Mesenteric fat pad (tissue), 1 donor: ENCODE data around the gene FLRT1. TPM values are rescaled to one million over a fixed set of nuclear protein-coding genes. Genes with fewer than 3 reads are reported as not detected.

ENCODE experiments used
- DNase-seq: peaks from one replicate; pipeline ENCODE4 v3.0.0-alpha.2; 2020; ENCODE audit warnings: low spot score
- total RNA-seq: library from RNA; stranded (reverse); fragmentation: NEBNext Ultra II Directional; extraction: Animal tissue kit (Norgen Biotek cat#: 25700); gene quantifications from one replicate; pipeline ENCODE4 v1.2.1, GENCODE V29; 2021
- donor health status: DM: yes; HTN: yes; CAD: no.

FLRT1 gene
- total RNA-seq, 1 donor from 2014 or later: not detected

GRCh38 chr11:64023712-64024710 is 11.7 kb upstream of the FLRT1 start:
- no peak for DNase-seq

- DNase-seq: no peak
Observed at GRCh38 chr11:64025205-64025604, 10.5 kb upstream of the FLRT1 start.

GRCh38 chr11:64026575-64027205 is 9.0 kb upstream of the FLRT1 start:
- no peak for DNase-seq

- DNase-seq: no peak
Observed at GRCh38 chr11:64027651-64028397, 7.9 kb upstream of the FLRT1 start.

GRCh38 chr11:64028398-64029115 is 7.2 kb upstream of the FLRT1 start:
- DNase-seq: no peak

GRCh38 chr11:64029773-64030172 is 6.0 kb upstream of the FLRT1 start:
- DNase-seq: no peak

- no peak for DNase-seq
Observed at GRCh38 chr11:64031001-64031400, 4.7 kb upstream of the FLRT1 start.

- DNase-seq: no peak
Observed at GRCh38 chr11:64032050-64032449, 3.7 kb upstream of the FLRT1 start.

GRCh38 chr11:64034411-64034811 is 1.3 kb upstream of the FLRT1 start:
- DNase-seq: no peak

GRCh38 chr11:64035081-64035524 is 628 bp upstream of the FLRT1 start:
- DNase-seq: no peak

- DNase-seq: no peak
Observed at GRCh38 chr11:64036087-64037026, 626 bp downstream of the FLRT1 start.

- DNase-seq: no peak
Observed at GRCh38 chr11:64037027-64037634, 1.4 kb downstream of the FLRT1 start.

- DNase-seq: no peak
Observed at GRCh38 chr11:64038500-64038899, 2.8 kb downstream of the FLRT1 start.

- no peak for DNase-seq
Observed at GRCh38 chr11:64039012-64039665, 3.4 kb downstream of the FLRT1 start.

GRCh38 chr11:64040684-64041322 is 5.1 kb downstream of the FLRT1 start:
- DNase-seq: no peak

- no peak for DNase-seq
Observed at GRCh38 chr11:64041846-64042245, 6.1 kb downstream of the FLRT1 start.

GRCh38 chr11:64042301-64042700 is 6.6 kb downstream of the FLRT1 start:
- DNase-seq: no peak

- no peak for DNase-seq
Observed at GRCh38 chr11:64043545-64043944, 7.8 kb downstream of the FLRT1 start.
